Endothelial cell of umbilical vein (primary cell): ENCODE data around the gene IQGAP2. TPM values are rescaled to one million over a fixed set of nuclear protein-coding genes. Genes with fewer than 3 reads are reported as not detected.

Experiments used
- BruUV-seq: library from RNA; stranded (reverse); fragments of 400-500 nt; replicated peaks from 2 replicates; lab custom pipeline; 2021; lab: Mats Ljungman, UMichigan
- CTCF ChIA-PET: fragments of 300-600, 350-600 bp; sonication (Branson Sonifier 250); formaldehyde crosslinking; loops from one replicate; lab custom pipeline; 2021; ENCODE audit warnings: antibody characterized with exemption, inconsistent platforms; lab: Charles Lee
- POLR2A ChIA-PET: fragments of 300-600, 350-600 bp; sonication (Branson Sonifier 250); formaldehyde crosslinking; loops from one replicate; lab custom pipeline; 2021; ENCODE audit warnings: antibody characterized with exemption, inconsistent platforms; lab: Charles Lee
- DNase-seq: peaks from one replicate; pipeline ENCODE4 v3.0.0-alpha.2; 2011; ENCODE audit warnings: low read depth, low spot score
- FAIRE-seq: peaks from 2 replicates; lab custom pipeline; 2011; peaks lifted over from hg19 to GRCh38; lab: Jason Lieb, UNC
- H2AFZ ChIP-seq: 2 replicates; pipeline ENCODE4 v1.6.0; 2012; ENCODE audit warnings: low read depth, low read length, control low read depth, inconsistent platforms
- H3K27ac ChIP-seq: 2 replicates; pipeline ENCODE4 v1.5.1; 2011; ENCODE audit warnings: low read depth, mild to moderate bottlenecking, control low read depth, low read length, moderate library complexity; ENCODE audit not compliant: insufficient read depth
- H3K27me3 ChIP-seq, 2 experiments: 2 replicates each; pipeline versions ENCODE4 v1.6.0 to v1.6.1; 2011; ENCODE audit warnings: low read length in 2 of 2, mixed read lengths in 1 of 2; ENCODE audit not compliant: control insufficient read depth in 2 of 2, insufficient read depth in 2 of 2
- H3K36me3 ChIP-seq, 2 experiments: 2 replicates in 1 of 2; 3 replicates in 1 of 2; pipeline ENCODE4 v1.5.1; 2011; ENCODE audit warnings: low read length in 2 of 2, mild to moderate bottlenecking in 1 of 2, moderate library complexity in 1 of 2; ENCODE audit not compliant: control insufficient read depth in 2 of 2, insufficient read depth in 2 of 2; ENCODE audit errors: extremely low read depth in 1 of 2
- H3K4me1 ChIP-seq: 3 replicates; pipeline ENCODE4 v1.5.1; 2011; ENCODE audit warnings: mild to moderate bottlenecking, low read length; ENCODE audit not compliant: control insufficient read depth, insufficient read depth; ENCODE audit errors: extremely low read depth
- H3K4me2 ChIP-seq: 2 replicates; pipeline ENCODE4 v1.6.1; 2011; ENCODE audit warnings: low read length, control low read depth, mixed read lengths; ENCODE audit not compliant: insufficient read depth
- H3K4me3 ChIP-seq, 3 experiments: fragments of 200-600 bp in 1 of 3; sonication (generic), shearing (Covaris generic) in 1 of 3; replicated peaks in 1 of 3; 2 replicates each; pipeline ENCODE4 v1.5.1; 2011 to 2016; ENCODE audit warnings: control low read depth in 3 of 3, low read length in 3 of 3, mild to moderate bottlenecking in 2 of 3, inconsistent platforms in 1 of 3, low read depth in 1 of 3, moderate library complexity in 1 of 3; ENCODE audit not compliant: insufficient read depth in 1 of 3
- H3K79me2 ChIP-seq: 2 replicates; pipeline ENCODE4 v1.6.0; 2012; ENCODE audit warnings: low read length, inconsistent platforms; ENCODE audit not compliant: control insufficient read depth, insufficient read depth
- H3K9ac ChIP-seq: replicated peaks from 2 replicates; pipeline ENCODE3; 2011; ENCODE audit warnings: low read length, control low read depth; ENCODE audit not compliant: insufficient read depth; ENCODE audit errors: extremely low read depth
- H3K9me1 ChIP-seq: replicated peaks from 3 replicates; pipeline ENCODE4 v1.6.0; 2011; ENCODE audit warnings: mild to moderate bottlenecking, low read length; ENCODE audit not compliant: control insufficient read depth, insufficient read depth; ENCODE audit errors: extremely low read depth
- H3K9me3 ChIP-seq: replicated peaks from 2 replicates; pipeline ENCODE4 v1.5.1; 2012; ENCODE audit warnings: low read length, inconsistent platforms; ENCODE audit not compliant: control insufficient read depth, insufficient read depth
- H4K20me1 ChIP-seq: replicated peaks from 2 replicates; pipeline ENCODE3; 2011; ENCODE audit warnings: mild to moderate bottlenecking, low read length; ENCODE audit not compliant: control insufficient read depth, insufficient read depth; ENCODE audit errors: extremely low read depth
- CTCF ChIP-seq, 2 donors: IDR thresholded peaks; 1 replicate in 1 of 2; 2 replicates in 1 of 2; pipeline ENCODE4 v1.5.1; 2011; ENCODE audit warnings: low read length in 2 of 2, mild to moderate bottlenecking in 2 of 2, moderate library complexity in 2 of 2, control low read depth in 1 of 2, inconsistent platforms in 1 of 2, low read depth in 1 of 2; ENCODE audit not compliant: insufficient read depth in 1 of 2; ENCODE audit errors: extremely low read depth in 1 of 2
- EZH2 ChIP-seq: IDR thresholded peaks from 2 replicates; pipeline ENCODE4 v1.6.1; 2012; ENCODE audit warnings: borderline replicate concordance, low read depth, mild to moderate bottlenecking, moderate library complexity, low read length, inconsistent platforms; ENCODE audit not compliant: severe bottlenecking
- FOS ChIP-seq: IDR thresholded peaks from 2 replicates; pipeline ENCODE4 v1.6.1; 2011; ENCODE audit warnings: mild to moderate bottlenecking, low read length, moderate library complexity, borderline replicate concordance; ENCODE audit not compliant: insufficient read depth
- GATA2 ChIP-seq: IDR thresholded peaks from 2 replicates; pipeline ENCODE4 v1.7.0; 2011; ENCODE audit warnings: low read depth, mild to moderate bottlenecking, moderate library complexity, mixed read lengths, low read length; ENCODE audit not compliant: insufficient read length, insufficient read depth
- JUN ChIP-seq: IDR thresholded peaks from 2 replicates; pipeline ENCODE4 v1.6.1; 2011; ENCODE audit warnings: borderline replicate concordance, low read depth; ENCODE audit not compliant: insufficient read length, insufficient read depth
- MAX ChIP-seq: IDR thresholded peaks from 2 replicates; pipeline ENCODE4 v1.6.1; 2011; ENCODE audit not compliant: insufficient read depth, insufficient read length
- MYC ChIP-seq: IDR thresholded peaks from one replicate; pipeline ENCODE4 v1.6.1; 2011; ENCODE audit warnings: mild to moderate bottlenecking, low read depth, low read length
- POLR2A ChIP-seq: IDR thresholded peaks from 2 replicates; pipeline ENCODE4 v1.6.1; 2012; ENCODE audit warnings: low read depth, mild to moderate bottlenecking, control low read depth, low read length
- POLR2AphosphoS5 ChIP-seq: IDR thresholded peaks from 2 replicates; pipeline ENCODE4 v1.6.1; 2012; ENCODE audit warnings: low read depth, mild to moderate bottlenecking, control low read depth, low read length, moderate library complexity; ENCODE audit not compliant: insufficient read depth
- dilution Hi-C: fragments of 300-500 bp; cut with MboI; formaldehyde crosslinking; loops from one replicate; pipeline ENCODE4 v1.15.0; 2019; ENCODE audit warnings: low sequenced_read_pairs; ENCODE audit not compliant: extremely low pct_ligation_motif_present
- intact Hi-C: fragments of 100-400 bp; cut with micrococcal nuclease; formaldehyde crosslinking; loops from one replicate; pipeline ENCODE4 v1.10.0; 2022
- polyA plus RNA-seq, 4 experiments: library from polyadenylated mRNA; depleted of rRNA in 3 of 4; stranded (reverse) in 3 of 4; unstranded in 1 of 4; fragments of >200 nt; gene quantifications; 2 replicates each; pipeline versions ENCODE4 v1.2.1 to v1.2.3, GENCODE V29; 2011 to 2012; ENCODE audit warnings: missing spikeins in 1 of 4
- total RNA-seq: library from RNA; stranded (reverse); gene quantifications from 2 replicates; pipeline ENCODE4 v1.2.3, GENCODE V29; 2021

IQGAP2 gene
- total and polyA plus RNA-seq, 2 donors (not counting 3 experiments of a cell fraction or from before 2014, with no cell fraction given), result 4.5 to 4.7 TPM

GRCh38 chr5:76462097-76462667 lies 59.1 kb downstream of the IQGAP2 start:
- Histone ChIP-seq H3K27me3 (no peaks in the 10 kb centered on the region), H3K79me2 (no peaks in the 10 kb centered on the region), H4K20me1 (no peaks in the 10 kb centered on the region), H3K36me3 (no peaks in the 10 kb centered on the region), H3K9me3 (no peaks in the 10 kb centered on the region), H3K4me3 (no peak overlapping the region), H3K9me1 (no peaks in the 10 kb centered on the region), H3K27ac (no peak overlapping the region), H3K9ac (no peak overlapping the region), H3K4me1 (no peaks in the 10 kb centered on the region), H2AFZ (no peak overlapping the region), H3K4me2 (no peak overlapping the region)
- dilution Hi-C loops (no loop called here), intact Hi-C loops (no loop called here)
- BruUV-seq, result no TSS peak
- POLR2A ChIA-PET, result no interaction called here
- TF ChIP-seq CTCF (IDR thresholded peaks at IDR 0.05; ENCODE audit: extremely low read depth in 1 of 2, insufficient read depth in 1 of 2, low read depth in 1 of 2, low read length in 2 of 2), result no peak
- no peak for TF ChIP-seq POLR2AphosphoS5
- no peak for TF ChIP-seq FOS
- DNase-seq (no peak), FAIRE-seq (no peak)
- CTCF ChIA-PET, result no interaction called here

- Histone ChIP-seq H3K27ac (no peak overlapping the region), H3K36me3 (no peaks in the 10 kb centered on the region), H2AFZ (no peak overlapping the region), H3K9ac (no peak overlapping the region), H3K27me3 (peaks cover 0 to 2% of the 10 kb centered on the region in 2 experiments), H3K9me1 (no peaks in the 10 kb centered on the region), H3K4me1 (no peaks in the 10 kb centered on the region), H3K79me2 (no peaks in the 10 kb centered on the region), H4K20me1 (no peaks in the 10 kb centered on the region), H3K9me3 (no peaks in the 10 kb centered on the region), H3K4me3 (no peak overlapping the region), H3K4me2 (no peak overlapping the region)
- FAIRE-seq (no peak), DNase-seq (no peak)
- intact Hi-C loops, result no loop called here
- POLR2A ChIA-PET, result no interaction called here
- dilution Hi-C loops, result no loop called here
- TF ChIP-seq MYC (no peak), POLR2AphosphoS5 (no peak), CTCF (IDR thresholded peaks at IDR 0.05; ENCODE audit: extremely low read depth in 1 of 2, insufficient read depth in 1 of 2, low read depth in 1 of 2, low read length in 2 of 2) (no peak), GATA2 (no peak), JUN (no peak), MAX (no peak), POLR2A (no peak), FOS (no peak), EZH2 (no peak)
- BruUV-seq, result no TSS peak
- CTCF ChIA-PET, result interaction anchor here (0.9 to 1.4 kb wide), 2 partner anchors 9 to 18 kb away, joined by 3 to 4 read pairs; no protein-coding TSS in a partner anchor
Observed at GRCh38 chr5:76467216-76467615, 64.1 kb downstream of the IQGAP2 start.
